K562 (cell line): ENCODE results near the gene RNF151. TPM values are rescaled to one million over a fixed set of nuclear protein-coding genes. Genes with fewer than 3 reads are reported as not detected.

Experiments used
- CAMTA2 ChIP-seq: fragments of 250-450 bp; sonication (Bioruptor Pico); conservative IDR thresholded peaks from 2 replicates; pipeline ENCODE4 v1.5.1; 2022
- CEBPG ChIP-seq, 3 experiments: fragments of 200-800 bp in 1 of 3; sonication (Bioruptor generic) in 1 of 3; sonication (generic) in 1 of 3; formaldehyde crosslinking in 1 of 3; IDR thresholded peaks in 2 of 3; conservative IDR thresholded peaks in 1 of 3; 2 replicates each; pipeline versions ENCODE4 v1.6.1 to v1.8.0; 2016 to 2022; ENCODE audit warnings: missing compliant biosample characterization in 2 of 3, missing genetic modification characterization in 2 of 3, mild to moderate bottlenecking in 1 of 3, missing genetic modification reagents in 1 of 3
- CHCHD3 ChIP-seq: fragments of 250-450 bp; sonication (Bioruptor Pico); IDR thresholded peaks from 2 replicates; pipeline ENCODE4 v2.1.2; 2022; ENCODE audit warnings: mild to moderate bottlenecking
- CLOCK ChIP-seq: fragments of 250-450 bp; sonication (Bioruptor Pico); IDR thresholded peaks from 2 replicates; pipeline ENCODE4 v1.4.0; 2020; ENCODE audit warnings: mild to moderate bottlenecking, moderate library complexity, borderline replicate concordance
- CXXC5 ChIP-seq: fragments of 250-450 bp; sonication (Bioruptor Pico); IDR thresholded peaks from 2 replicates; pipeline ENCODE4 v1.8.0; 2022; ENCODE audit warnings: inconsistent platforms, mild to moderate bottlenecking, moderate library complexity
- DACH1 ChIP-seq: fragments of 450-650 bp; IDR thresholded peaks from 2 replicates; pipeline ENCODE4 v1.6.1; 2018; ENCODE audit not compliant: partially characterized antibody
- HDAC1 ChIP-seq, 2 experiments: fragments of 450-650 bp; IDR thresholded peaks; 2 replicates each; pipeline ENCODE4 v1.6.1; 2016 to 2017; ENCODE audit warnings: inconsistent platforms in 1 of 2, mild to moderate bottlenecking in 1 of 2, moderate library complexity in 1 of 2
- HNRNPL ChIP-seq: fragments of 200-400 bp; formaldehyde crosslinking; IDR thresholded peaks from 2 replicates; pipeline ENCODE4 v1.6.1; 2017; ENCODE audit warnings: low read depth, mild to moderate bottlenecking, low read length
- IFI16 ChIP-seq: fragments of 250-450 bp; sonication (Bioruptor Pico); IDR thresholded peaks from 2 replicates; pipeline ENCODE4 v2.1.2; 2022; ENCODE audit warnings: mild to moderate bottlenecking, inconsistent platforms
- ILF3 ChIP-seq: fragments of 450-650 bp; IDR thresholded peaks from 2 replicates; pipeline ENCODE4 v1.6.1; 2018; ENCODE audit warnings: antibody characterized with exemption, mild to moderate bottlenecking, moderate library complexity, borderline replicate concordance
- LARP7 ChIP-seq: fragments of 450-650 bp; IDR thresholded peaks from 2 replicates; pipeline ENCODE4 v1.6.1; 2016
- NR4A1 ChIP-seq, 2 experiments: fragments of 250-450 bp in 1 of 2; fragments of 450-650 bp in 1 of 2; sonication (Bioruptor Pico) in 1 of 2; IDR thresholded peaks; 2 replicates each; pipeline versions ENCODE4 v1.4.0 to v1.6.1; 2016 to 2020; ENCODE audit warnings: mild to moderate bottlenecking in 2 of 2, missing compliant biosample characterization in 1 of 2, missing genetic modification characterization in 1 of 2, moderate library complexity in 1 of 2
- SMAD2 ChIP-seq: fragments of 150-350 bp; IDR thresholded peaks from 2 replicates; pipeline ENCODE4 v1.6.1; 2014; ENCODE audit warnings: low read depth, mild to moderate bottlenecking, low read length
- ZNF134 ChIP-seq: fragments of 250-450 bp; sonication (Bioruptor Pico); conservative IDR thresholded peaks from 2 replicates; pipeline ENCODE4 v1.4.0; 2020
- polyA plus RNA-seq, 8 experiments: library from polyadenylated mRNA; depleted of rRNA in 4 of 8; stranded (reverse) in 5 of 8; unstranded in 3 of 8; fragments of >200 nt; fragmentation: Nextera tagmentation in 2 of 8; fragmentation: Illumina TruSeq in 1 of 8; extraction: Ambion mirVana in 2 of 8; extraction: Trizol in 1 of 8; gene quantifications; 2 replicates each; pipeline versions ENCODE4 v1.2.1 to v1.2.3, GENCODE V29; 2011 to 2014; ENCODE audit warnings: inconsistent platforms in 1 of 8, missing spikeins in 1 of 8
- total RNA-seq, 7 experiments: library from RNA; depleted of rRNA in 6 of 7; stranded (reverse); fragments of >200 nt in 6 of 7; fragmentation: Illumina TruSeq in 2 of 7; extraction: Trizol in 2 of 7; gene quantifications; 2 replicates each; pipeline versions ENCODE4 v1.2.1 to v1.2.3, GENCODE V29; 2011 to 2021; ENCODE audit warnings: low replicate concordance in 1 of 7
- TF ChIP-seq, protein P1 (sequence below), 2 experiments: fragments of 450-650 bp in 1 of 2; sonication (generic) in 1 of 2; formaldehyde crosslinking in 1 of 2; IDR thresholded peaks; 2 replicates each; pipeline versions ENCODE4 v1.7.1 to v1.9.0; 2016 to 2022; ENCODE audit warnings: inconsistent platforms in 1 of 2, mild to moderate bottlenecking in 1 of 2, missing genetic modification reagents in 1 of 2

Gene RNF151
- total and polyA plus RNA-seq, 9 of the 15 experiments (the other 6 are each of a cell fraction or from before 2014, with no cell fraction given), result not detected

DNA sequence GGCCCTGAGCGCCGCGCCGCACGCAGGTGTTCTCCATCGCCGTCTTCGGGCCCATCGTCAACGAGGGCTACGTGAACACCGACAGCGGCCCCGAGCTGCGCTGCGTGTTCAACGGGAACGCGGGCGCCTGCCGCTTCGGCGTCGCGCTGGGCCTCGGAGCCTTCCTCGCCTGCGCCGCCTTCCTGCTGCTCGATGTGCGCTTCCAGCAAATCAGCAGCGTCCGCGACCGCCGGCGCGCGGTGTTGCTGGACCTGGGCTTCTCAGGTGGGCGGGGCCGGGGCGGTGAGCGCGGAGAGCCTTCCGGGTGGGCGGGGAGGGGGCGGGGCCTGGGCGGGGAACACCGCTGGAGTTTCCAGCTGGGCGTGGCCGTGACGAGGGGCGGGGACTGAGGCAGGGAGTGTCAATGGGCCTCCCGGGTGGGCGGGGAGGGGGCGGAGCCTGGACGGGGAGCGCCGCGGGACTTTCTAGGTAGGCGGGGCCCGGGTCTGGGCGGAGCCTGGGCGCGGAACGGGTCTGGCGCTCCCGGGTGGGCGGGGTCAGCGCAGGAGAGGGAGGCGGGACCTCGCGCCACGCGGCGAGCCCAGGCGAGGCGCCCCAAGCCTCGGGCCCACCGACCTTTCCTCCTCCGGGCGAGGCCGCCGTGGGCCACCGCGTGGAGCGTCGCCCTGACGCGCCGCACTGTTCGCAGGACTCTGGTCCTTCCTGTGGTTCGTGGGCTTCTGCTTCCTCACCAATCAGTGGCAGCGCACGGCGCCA lies 25.5 kb downstream of the RNF151 start (continued):
- TF ChIP-seq HDAC1 (IDR thresholded peaks at IDR 0.05), result peak in 1 of 2 experiments; percentile 78; a peak in 2 of 4 replicates
- no peak for TF ChIP-seq LARP7
- no peak for TF ChIP-seq CEBPG (CRISPR knock-in tag; IDR thresholded peaks at IDR 0.05)
- no peak for TF ChIP-seq CEBPG (tag; conservative IDR thresholded peaks at IDR 0.05 in 1 of 2, IDR thresholded peaks at IDR 0.05 in 1 of 2)
- no peak for TF ChIP-seq CHCHD3 (CRISPR knock-in tag)
- no peak for TF ChIP-seq SMAD2
- TF ChIP-seq CXXC5, result peak; percentile 88
- TF ChIP-seq, protein P1, sequence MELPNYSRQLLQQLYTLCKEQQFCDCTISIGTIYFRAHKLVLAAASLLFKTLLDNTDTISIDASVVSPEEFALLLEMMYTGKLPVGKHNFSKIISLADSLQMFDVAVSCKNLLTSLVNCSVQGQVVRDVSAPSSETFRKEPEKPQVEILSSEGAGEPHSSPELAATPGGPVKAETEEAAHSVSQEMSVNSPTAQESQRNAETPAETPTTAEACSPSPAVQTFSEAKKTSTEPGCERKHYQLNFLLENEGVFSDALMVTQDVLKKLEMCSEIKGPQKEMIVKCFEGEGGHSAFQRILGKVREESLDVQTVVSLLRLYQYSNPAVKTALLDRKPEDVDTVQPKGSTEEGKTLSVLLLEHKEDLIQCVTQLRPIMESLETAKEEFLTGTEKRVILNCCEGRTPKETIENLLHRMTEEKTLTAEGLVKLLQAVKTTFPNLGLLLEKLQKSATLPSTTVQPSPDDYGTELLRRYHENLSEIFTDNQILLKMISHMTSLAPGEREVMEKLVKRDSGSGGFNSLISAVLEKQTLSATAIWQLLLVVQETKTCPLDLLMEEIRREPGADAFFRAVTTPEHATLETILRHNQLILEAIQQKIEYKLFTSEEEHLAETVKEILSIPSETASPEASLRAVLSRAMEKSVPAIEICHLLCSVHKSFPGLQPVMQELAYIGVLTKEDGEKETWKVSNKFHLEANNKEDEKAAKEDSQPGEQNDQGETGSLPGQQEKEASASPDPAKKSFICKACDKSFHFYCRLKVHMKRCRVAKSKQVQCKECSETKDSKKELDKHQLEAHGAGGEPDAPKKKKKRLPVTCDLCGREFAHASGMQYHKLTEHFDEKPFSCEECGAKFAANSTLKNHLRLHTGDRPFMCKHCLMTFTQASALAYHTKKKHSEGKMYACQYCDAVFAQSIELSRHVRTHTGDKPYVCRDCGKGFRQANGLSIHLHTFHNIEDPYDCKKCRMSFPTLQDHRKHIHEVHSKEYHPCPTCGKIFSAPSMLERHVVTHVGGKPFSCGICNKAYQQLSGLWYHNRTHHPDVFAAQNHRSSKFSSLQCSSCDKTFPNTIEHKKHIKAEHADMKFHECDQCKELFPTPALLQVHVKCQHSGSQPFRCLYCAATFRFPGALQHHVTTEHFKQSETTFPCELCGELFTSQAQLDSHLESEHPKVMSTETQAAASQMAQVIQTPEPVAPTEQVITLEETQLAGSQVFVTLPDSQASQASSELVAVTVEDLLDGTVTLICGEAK (IDR thresholded peaks at IDR 0.05), result no peak; the same call in 1 of the 2 replicates
- TF ChIP-seq, protein P1 (CRISPR knock-in tag; IDR thresholded peaks at IDR 0.05), result no peak
- no peak for TF ChIP-seq HNRNPL
- TF ChIP-seq CAMTA2 (CRISPR knock-in tag), result no peak
- TF ChIP-seq NR4A1 (CRISPR knock-in tag; IDR thresholded peaks at IDR 0.05), result no peak
- no peak for TF ChIP-seq NR4A1 (tag; IDR thresholded peaks at IDR 0.05)
- no peak for TF ChIP-seq CLOCK (CRISPR knock-in tag)
- TF ChIP-seq IFI16, result no peak
- TF ChIP-seq ZNF134, result no peak
- TF ChIP-seq DACH1, result no peak
- no peak for TF ChIP-seq ILF3
